Activated T-helper 9 cell treated with anti-CD3 and anti-CD28 coated beads, Interleukin-2, amount 50 U/mL, for 16 hours (primary cell): ENCODE measurements around the gene TIMM10.

Source experiments
- DNase-seq: peaks from one replicate; pipeline ENCODE4 v3.0.0-alpha.2; 2020; ENCODE audit warnings: low read depth

Gene TIMM10

DNA sequence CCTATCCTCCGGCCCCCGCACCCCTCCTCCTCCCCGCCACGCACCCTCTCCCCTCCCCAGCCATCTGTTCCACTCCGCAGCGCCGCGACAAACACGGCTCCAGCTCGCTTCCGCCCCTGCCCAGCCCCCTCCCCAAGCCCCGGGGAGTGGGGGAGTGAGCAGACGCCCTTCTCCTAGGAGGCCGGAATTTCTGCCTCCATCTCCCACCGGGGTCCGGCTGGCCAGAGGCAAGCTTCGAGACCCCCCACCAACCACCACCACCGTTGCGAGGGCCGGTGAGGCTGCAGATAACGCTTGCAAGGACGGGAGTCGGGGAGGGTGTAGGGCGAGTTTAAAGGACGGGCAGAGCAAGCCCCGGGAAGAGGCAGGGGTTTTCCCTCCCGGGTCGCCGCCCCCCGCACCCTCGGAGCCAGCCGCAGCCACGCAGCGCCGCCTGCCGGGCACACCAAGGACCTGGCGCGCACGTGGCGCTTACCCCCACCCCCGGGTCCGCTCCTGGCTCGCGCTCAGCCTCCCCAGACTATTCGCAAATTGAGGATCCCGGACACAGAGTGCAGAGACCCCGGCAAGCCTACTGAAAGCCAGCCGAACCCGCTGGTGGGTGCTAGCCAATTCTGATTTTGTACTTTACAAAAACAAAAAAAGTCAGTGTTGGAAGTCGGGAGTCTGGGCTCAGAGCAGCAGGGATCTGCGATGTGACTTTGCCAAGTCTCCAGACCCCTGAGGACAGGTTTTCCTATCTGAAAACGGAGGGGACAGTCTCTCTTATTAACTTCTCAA, 47.6 kb downstream of the TIMM10 start:
- peak; percentile 55 for DNase-seq

GRCh38 chr11:57481915-57482781, 48.4 kb downstream of the TIMM10 start:
- DNase-seq, result no peak

- DNase-seq, result no peak
Measured at GRCh38 chr11:57481315-57481714, 49.2 kb downstream of the TIMM10 start.

- peak; percentile 51 for DNase-seq
Measured at GRCh38 chr11:57480409-57481137, 50.0 kb downstream of the TIMM10 start.

DNA sequence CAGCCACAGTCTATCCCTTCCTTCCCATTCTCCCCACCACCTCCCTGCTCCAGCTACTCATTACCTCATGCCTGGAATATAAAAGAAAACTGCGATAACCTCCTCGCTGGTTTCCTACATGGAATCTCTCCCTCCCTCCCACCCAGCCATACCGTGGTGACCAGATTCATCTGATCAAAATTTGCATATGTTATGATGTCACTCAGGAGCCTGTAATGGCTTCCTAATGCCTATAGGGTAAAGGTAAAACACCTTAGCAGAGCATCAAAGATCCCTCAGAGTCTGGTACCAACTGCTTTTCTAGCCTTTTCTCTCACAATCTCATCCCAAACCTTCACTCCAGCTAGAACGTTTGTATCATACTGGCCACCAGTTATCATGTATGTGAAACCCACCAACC, 50.6 kb downstream of the TIMM10 start:
- DNase-seq, result no peak

- DNase-seq, result no peak
Measured at GRCh38 chr11:57479021-57479663, 51.4 kb downstream of the TIMM10 start.
